A549 (cell line): ENCODE data around the gene NKX3-2.

Experiments
- EP300 ChIP-seq, 2 experiments: fragments of >200 bp; sonication (Bioruptor Twin); formaldehyde crosslinking; IDR thresholded peaks; 2 replicates in 1 of 2; 3 replicates in 1 of 2; pipeline ENCODE4 v1.6.1; 2016 to 2017
- ESRRA ChIP-seq: fragments of 150-350 bp; IDR thresholded peaks from 2 replicates; pipeline ENCODE4 v1.6.1; 2014; ENCODE audit warnings: mild to moderate bottlenecking, low read length, borderline replicate concordance
- JUNB ChIP-seq: fragments of >200 bp; sonication (Bioruptor Twin); formaldehyde crosslinking; IDR thresholded peaks from 2 replicates; pipeline ENCODE4 v1.6.1; 2016
- MYC ChIP-seq: IDR thresholded peaks from 2 replicates; pipeline ENCODE4 v1.6.1; 2012; ENCODE audit warnings: mild to moderate bottlenecking, inconsistent platforms, low read length, improper control_type of control experiment, borderline replicate concordance
- POLR2A ChIP-seq: IDR thresholded peaks from 2 replicates; pipeline ENCODE4 v1.6.1; 2012; ENCODE audit warnings: mild to moderate bottlenecking, low read length
- RFX5 ChIP-seq: fragments of 450-650 bp; IDR thresholded peaks from 2 replicates; pipeline ENCODE4 v1.7.1; 2014; ENCODE audit warnings: antibody characterized with exemption, mild to moderate bottlenecking, moderate library complexity
- TF ChIP-seq, protein P1 (sequence below): fragments of >200 bp; sonication (Bioruptor Twin); formaldehyde crosslinking; IDR thresholded peaks from 3 replicates; pipeline ENCODE4 v1.5.1; 2016
- TF ChIP-seq, protein P2 (sequence below): IDR thresholded peaks from 2 replicates; pipeline ENCODE4 v1.6.1; 2012

DNA sequence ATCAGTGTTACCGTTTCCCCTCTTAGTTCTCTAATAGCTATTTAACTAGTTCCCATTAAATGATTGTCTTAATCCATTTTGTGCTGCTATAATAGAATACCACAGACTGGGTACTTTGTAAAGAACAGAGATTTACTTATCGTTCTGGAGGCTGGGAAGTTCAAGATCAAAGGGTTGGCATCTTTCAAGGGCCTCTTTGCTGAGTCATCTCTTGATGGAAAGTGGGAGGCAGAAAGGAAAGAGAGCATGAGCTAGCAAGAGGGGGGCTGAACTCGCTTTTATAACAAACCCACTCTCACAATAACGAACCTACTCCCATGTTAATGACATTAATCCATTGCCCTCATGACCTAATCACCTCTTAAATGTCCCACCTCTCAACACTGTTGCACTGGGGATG, 17.4 kb upstream of the NKX3-2 start:
- TF ChIP-seq, protein P1, sequence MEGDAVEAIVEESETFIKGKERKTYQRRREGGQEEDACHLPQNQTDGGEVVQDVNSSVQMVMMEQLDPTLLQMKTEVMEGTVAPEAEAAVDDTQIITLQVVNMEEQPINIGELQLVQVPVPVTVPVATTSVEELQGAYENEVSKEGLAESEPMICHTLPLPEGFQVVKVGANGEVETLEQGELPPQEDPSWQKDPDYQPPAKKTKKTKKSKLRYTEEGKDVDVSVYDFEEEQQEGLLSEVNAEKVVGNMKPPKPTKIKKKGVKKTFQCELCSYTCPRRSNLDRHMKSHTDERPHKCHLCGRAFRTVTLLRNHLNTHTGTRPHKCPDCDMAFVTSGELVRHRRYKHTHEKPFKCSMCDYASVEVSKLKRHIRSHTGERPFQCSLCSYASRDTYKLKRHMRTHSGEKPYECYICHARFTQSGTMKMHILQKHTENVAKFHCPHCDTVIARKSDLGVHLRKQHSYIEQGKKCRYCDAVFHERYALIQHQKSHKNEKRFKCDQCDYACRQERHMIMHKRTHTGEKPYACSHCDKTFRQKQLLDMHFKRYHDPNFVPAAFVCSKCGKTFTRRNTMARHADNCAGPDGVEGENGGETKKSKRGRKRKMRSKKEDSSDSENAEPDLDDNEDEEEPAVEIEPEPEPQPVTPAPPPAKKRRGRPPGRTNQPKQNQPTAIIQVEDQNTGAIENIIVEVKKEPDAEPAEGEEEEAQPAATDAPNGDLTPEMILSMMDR: no peak
- no peak for TF ChIP-seq POLR2A
- TF ChIP-seq RFX5: no peak
- no peak for TF ChIP-seq EP300 (IDR thresholded peaks at IDR 0.05)
- TF ChIP-seq ESRRA: no peak
- TF ChIP-seq, protein P2, sequence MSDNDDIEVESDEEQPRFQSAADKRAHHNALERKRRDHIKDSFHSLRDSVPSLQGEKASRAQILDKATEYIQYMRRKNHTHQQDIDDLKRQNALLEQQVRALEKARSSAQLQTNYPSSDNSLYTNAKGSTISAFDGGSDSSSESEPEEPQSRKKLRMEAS: no peak
- no peak for TF ChIP-seq JUNB
- TF ChIP-seq MYC: no peak
